HG03558 (cell line): ENCODE results near the gene SPTBN1.
A peak's percentile ranks its signal among the peaks of the same experiment; 100 is the strongest.

Source experiments
- ATAC-seq: cut with Tn5 transposase; IDR thresholded peaks from one replicate; pipeline ENCODE4 v1.9.1; 2021; ENCODE audit warnings: moderate number of reproducible peaks; ENCODE audit not compliant: unreplicated experiment; ENCODE audit errors: extremely low read depth

SPTBN1 gene

DNA sequence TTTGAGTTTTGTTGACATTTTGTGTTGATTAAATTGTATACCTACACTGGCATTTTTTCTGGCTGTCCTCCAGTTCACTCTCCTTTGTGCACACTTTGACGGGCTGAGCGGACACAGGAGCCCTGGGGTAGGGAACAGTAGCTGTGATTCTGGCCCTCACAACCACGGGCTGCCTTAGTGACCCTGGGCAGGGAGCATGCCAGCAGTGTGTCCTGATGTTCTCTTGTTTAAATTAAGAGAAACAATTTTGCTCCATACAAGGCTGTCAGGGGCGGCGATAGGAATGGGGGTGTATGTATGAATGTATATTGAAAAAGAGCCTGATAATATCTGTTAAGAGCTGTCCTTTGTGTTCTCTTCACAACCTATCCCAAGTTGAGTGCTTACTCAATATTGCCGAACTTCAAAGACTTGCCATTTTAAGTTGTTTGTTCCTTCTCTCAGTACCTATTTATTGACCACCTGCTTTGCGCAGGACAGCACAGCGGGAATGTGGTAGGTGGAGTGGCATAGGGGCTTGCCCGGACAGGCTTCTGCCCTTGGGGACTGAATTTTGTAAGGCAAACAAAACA lies 163.6 kb downstream of the SPTBN1 start:
- ATAC-seq: no peak

DNA sequence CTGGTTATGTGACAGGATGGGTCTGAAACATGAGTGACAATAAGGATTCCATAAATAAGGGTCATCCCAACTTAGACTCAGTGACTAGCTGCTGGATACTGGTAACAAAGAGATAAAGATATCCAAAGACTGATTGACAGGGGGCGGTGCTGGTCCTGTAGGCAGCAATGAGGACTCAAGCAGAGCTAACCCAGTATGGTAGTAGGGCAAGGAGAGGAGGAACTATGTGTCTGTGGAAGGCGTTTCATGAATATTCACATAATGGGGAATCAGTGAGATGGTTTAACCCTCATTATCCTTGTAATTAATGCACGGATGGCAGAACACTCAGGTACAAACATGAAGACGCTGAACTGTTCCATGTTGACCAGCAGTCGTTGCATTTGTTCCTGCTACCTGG lies 164.8 kb downstream of the SPTBN1 start:
- ATAC-seq: no peak

DNA sequence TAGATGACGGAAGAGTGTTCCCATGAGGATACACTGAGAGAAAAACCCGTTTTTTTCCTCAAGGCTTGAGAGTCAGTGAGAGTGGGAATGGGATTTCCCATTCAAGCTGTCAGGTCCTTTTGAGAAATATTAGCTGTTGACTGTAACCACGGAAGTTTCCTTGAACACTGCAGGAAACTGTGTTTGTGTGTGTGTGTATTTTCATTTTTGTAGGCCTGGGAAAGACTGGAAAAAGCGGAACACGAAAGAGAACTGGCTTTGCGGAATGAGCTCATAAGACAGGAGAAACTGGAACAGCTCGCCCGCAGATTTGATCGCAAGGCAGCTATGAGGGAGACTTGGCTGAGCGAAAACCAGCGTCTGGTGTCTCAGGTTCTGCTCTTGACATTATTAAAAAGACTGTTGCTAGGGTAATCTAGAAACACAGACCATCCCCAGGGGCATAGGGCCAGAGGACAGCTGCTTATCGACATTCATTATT lies 168.5 kb downstream of the SPTBN1 start:
- no peak for ATAC-seq

DNA sequence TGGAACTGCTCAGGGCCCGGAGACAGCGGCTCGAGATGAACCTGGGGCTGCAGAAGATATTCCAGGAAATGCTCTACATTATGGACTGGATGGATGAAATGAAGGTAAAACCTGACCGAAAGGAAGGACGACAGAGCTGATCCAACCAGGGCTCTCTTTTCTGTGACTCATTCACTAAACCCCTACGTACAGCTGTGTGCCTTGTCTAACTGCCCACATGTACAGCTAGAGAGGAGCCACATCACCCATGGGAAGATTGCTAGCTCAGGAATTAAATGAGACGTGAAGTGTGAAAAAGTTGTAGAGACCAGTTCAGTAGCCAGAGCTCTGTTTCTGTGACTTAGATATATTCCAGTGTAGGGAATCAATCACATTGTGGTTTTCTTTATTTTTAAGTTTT lies 170.0 kb downstream of the SPTBN1 start:
- ATAC-seq: no peak

DNA sequence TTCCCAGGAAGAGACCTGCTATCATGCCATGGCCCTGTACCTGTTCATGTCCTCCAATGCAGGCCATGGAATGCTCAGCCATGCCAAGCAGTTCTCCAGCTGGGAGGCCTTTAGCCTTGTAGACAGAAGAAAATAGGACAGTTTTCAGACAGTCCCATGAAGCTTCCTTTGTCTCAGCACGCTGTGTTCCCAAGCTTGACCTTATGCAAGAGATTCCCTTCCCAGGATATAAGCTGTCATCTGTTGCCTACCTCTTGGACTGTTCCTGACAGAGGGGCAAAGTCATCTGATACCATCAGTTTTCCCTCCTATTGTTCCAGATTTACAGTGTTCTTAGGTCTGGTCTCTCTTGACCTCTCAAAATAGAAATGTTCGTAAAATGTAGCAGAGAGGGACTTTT lies 170.8 kb downstream of the SPTBN1 start:
- ATAC-seq: no peak

DNA sequence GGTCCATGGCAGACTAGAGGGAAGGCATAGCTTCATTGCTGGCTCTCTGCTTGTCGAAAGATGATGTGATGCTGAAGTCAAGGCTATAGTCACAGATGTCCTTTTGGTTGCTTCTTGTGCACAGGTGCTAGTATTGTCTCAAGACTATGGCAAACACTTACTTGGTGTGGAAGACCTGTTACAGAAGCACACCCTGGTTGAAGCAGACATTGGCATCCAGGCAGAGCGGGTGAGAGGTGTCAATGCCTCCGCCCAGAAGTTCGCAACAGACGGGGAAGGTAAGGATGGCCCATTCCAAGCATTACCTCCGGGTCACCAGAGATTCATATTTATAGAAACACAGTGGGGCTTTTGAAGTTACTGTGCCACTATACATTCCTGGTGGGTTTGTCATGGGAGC lies 171.8 kb downstream of the SPTBN1 start:
- ATAC-seq: no peak

DNA sequence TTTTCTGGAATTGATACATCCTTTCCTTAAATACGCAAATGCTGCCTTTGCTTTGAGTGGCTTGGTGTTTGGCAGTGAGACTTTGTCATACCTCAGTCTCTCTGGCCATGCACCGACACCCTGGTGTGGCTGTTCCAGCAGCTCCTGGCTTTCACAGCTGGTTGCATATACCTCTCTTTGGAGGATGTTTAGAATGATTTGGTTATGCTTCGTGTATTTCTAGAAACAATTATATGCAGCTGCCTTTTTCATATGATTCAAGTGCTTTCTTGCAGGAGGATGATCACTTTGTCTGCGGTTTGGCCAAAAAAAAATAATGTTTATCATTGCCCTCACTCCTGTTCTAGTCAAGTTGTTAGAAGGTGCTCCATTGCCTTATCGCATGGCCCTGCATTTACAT lies 172.3 kb downstream of the SPTBN1 start:
- no peak for ATAC-seq

DNA sequence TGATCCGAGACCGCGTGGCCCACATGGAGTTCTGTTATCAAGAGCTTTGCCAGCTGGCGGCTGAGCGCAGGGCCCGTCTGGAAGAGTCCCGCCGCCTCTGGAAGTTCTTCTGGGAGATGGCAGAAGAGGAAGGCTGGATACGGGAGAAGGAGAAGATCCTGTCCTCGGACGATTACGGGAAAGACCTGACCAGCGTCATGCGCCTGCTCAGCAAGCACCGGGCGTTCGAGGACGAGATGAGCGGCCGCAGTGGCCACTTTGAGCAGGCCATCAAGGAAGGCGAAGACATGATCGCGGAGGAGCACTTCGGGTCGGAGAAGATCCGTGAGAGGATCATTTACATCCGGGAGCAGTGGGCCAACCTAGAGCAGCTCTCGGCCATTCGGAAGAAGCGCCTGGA lies 172.8 kb downstream of the SPTBN1 start:
- no peak for ATAC-seq

DNA sequence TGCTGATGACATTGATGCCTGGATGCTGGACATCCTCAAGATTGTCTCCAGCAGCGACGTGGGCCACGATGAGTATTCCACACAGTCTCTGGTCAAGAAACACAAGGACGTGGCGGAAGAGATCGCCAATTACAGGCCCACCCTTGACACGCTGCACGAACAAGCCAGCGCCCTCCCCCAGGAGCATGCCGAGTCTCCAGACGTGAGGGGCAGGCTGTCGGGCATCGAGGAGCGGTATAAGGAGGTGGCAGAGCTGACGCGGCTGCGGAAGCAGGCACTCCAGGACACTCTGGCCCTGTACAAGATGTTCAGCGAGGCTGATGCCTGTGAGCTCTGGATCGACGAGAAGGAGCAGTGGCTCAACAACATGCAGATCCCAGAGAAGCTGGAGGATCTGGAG lies 173.3 kb downstream of the SPTBN1 start:
- ATAC-seq: no peak

DNA sequence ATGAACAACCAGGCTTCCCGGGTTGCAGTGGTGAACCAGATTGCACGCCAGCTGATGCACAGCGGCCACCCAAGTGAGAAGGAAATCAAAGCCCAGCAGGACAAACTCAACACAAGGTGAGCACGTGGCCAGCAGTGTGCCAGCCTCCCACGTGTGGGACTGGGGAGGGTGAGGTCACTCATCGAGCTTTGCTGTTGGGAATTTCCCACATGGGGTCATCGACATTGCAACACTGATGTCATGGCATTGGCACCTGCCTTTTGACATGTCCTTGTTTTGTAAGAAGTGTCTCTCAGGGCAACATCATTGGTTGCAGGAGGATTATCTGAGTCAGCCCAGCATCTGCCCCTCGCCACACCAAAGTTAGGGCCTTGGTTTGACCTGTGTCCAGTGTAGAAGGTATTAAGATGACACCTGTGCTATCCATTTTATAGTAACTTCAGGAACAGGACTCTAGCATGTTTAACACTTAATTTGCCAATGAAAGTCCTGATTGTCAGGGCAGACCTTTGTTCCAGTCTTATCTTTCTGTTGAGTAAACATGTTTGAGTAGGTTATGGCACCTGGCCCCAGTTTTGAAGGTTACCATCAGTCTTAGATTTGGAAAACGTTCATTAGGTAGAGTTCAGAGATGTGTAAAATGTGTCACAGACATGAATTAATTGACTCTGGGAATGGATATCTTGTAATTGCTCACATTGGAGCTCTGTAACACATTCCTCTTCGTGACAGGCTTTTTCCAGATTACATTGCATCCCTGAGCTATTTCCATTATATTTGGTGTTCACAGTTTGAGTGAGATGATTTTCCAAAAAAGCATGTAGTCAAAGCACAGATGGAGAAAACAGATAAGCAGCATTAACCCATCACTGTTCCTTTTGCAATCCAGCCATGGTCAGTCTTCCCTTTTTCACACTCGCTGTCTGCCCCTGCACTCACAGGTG lies 174.1 kb downstream of the SPTBN1 start:
- ATAC-seq: no peak

DNA sequence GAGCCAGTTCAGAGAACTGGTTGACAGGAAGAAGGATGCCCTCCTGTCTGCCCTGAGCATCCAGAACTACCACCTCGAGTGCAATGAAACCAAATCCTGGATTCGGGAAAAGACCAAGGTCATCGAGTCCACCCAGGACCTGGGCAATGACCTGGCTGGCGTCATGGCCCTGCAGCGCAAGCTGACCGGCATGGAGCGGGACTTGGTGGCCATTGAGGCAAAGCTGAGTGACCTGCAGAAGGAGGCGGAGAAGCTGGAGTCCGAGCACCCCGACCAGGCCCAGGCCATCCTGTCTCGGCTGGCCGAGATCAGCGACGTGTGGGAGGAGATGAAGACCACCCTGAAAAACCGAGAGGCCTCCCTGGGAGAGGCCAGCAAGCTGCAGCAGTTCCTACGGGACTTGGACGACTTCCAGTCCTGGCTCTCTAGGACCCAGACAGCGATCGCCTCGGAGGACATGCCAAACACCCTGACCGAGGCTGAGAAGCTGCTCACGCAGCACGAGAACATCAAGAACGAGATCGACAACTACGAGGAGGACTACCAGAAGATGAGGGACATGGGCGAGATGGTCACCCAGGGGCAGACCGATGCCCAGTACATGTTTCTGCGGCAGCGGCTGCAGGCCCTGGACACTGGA lies 174.9 kb downstream of the SPTBN1 start:
- ATAC-seq: no peak

DNA sequence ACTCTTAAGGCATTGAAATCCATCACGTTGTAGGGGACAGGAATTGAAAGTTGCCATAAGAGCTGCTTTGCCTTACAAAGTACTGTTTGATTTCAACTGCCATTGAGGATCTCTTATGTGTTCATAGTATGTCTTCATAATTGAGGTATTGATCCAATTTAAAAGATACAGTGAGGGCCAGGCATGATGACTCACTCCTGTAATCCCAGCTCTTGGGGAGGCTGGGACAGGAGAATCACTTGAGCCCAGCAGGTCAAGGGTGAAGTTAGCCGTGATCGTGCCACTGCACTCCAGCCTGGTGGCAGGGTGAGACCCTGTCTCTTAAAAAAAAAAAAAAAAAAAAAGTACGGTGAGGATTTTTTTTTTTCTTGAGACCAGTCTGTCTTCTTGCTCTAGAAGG lies 175.6 kb downstream of the SPTBN1 start:
- no peak for ATAC-seq

DNA sequence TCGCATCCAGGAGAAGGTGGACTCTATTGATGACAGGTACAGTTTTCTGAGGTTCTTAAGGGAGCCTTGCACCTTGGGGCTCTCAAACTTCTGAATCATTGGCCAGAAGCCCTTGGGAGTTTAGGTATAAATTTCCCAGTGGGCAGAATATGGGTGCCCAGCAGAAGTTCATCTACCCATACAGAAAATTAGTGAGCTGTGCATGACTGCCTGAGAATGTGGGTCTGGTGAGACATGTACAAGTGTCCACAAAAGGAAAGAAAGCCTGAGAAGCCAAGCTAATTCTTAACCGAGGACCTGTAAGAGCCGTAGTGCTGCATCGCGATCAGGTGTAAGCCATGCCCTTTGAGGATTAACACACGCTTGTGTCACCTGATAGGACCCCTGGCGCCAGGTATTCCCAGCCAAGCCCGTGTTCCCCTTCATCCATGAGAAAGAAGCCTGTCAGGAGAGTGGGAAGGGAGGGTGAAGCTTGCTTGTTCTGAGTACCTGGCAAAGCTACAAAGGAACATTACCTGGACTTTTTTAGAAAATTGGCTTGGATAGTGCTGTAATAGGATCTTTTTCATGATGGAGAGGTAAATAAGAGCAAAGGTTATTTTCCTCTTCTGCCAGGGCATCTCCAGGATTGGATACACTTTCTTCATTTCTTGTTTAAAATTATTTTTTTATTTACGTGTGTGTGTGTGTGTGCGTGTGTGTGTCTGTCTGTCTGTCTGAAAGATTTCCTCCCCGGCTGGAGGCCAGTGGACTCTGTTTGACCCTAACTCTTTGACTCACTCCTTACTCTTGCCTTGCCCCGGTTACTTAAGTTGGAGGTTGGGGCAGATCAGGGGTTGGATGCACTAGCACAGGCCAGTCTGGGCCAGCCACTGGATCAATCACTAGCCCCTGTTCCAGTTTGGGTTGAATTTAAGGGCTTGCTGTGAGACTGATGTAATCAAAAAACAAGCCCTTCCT lies 176.9 kb downstream of the SPTBN1 start:
- no peak for ATAC-seq

DNA sequence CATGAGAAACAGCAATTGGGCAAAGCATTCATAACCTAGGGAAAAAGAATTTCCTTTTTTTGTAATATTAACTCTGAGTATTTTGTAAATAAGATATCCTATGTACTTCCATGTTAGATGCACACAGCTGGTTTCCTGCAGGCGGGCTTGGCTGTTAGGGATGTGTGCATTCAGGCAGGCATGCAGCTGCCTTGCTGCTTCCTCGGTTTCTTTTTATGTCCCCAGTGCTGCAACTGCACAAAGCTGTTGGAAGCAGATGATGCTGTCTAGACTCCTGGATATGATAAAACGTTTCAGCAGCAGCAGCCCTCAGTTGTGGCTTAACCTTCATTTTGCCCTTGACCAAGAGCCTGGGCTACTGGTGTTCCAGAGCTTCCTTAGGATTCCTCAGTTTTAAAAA lies 177.9 kb downstream of the SPTBN1 start:
- no peak for ATAC-seq

DNA sequence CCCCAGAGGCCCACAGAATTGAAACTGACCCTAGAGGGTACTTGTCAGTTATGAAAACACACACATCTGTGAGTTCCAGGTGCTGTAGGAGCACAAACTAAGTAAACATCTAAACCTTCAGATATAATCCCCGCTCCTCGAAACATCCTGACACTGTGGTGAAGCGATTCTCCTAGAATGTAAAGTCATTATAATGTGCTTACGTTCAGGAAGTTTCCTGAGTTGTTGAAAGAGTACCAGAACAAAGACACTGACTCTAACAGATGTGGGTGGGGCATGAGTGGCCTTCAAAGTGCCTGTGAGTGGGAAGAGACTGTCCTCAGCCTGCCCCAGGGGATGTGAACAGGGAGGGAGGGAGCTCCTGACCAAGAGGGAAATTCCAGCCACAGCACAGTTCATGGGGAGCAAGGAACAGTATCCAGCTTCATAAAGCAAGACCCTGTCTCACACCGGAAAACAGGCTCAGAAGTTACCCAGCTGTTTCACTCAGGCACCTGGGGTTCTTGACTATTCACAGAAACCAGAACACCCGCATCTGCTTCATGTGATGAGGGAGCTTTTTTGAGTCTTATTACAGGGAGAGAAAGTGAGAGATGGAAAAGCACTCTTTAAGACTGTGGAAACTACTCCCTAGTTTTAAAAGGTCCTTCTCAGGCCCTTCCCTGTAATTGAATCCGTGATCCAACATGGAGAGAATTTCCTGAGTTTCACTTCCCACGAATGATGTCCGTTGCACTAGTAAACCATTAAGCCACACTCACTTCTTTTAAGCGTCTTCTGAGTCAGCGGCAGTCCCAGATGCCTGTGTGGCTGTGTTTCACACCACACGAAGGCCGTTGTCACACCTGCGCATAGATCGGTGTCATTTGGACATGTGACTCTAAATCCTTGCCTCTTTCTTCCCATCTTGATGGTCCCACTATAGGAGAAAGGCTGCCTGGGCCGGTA lies 178.7 kb downstream of the SPTBN1 start:
- peak; percentile 64 for ATAC-seq

DNA sequence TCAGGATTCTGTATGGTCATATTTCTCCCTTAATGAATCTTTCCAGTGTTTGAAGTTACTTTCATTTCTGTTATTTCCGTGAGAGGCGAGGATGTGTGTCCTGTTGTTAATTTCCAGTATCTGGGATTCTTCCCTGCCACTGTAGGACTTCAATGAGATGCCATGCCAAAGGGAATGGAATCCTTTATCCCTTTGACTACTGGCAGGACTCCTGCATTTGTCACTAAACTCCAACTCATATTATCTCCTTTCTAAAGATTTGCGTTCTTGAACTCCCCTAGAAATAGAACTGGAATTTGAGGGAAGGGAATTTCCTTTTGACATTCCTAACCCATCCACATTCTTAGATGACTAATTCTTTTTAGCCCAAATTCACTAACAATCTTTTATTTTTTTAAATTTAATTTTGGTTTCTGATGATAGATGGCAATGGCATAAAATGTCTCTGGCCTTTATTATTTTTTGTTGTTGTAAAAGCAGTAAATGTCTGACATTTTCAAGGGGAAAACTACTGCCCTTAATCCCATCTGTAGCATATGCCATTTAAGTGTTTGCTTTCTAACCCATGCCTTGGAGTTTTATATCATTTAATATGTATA lies 179.5 kb downstream of the SPTBN1 start:
- ATAC-seq: no peak

DNA sequence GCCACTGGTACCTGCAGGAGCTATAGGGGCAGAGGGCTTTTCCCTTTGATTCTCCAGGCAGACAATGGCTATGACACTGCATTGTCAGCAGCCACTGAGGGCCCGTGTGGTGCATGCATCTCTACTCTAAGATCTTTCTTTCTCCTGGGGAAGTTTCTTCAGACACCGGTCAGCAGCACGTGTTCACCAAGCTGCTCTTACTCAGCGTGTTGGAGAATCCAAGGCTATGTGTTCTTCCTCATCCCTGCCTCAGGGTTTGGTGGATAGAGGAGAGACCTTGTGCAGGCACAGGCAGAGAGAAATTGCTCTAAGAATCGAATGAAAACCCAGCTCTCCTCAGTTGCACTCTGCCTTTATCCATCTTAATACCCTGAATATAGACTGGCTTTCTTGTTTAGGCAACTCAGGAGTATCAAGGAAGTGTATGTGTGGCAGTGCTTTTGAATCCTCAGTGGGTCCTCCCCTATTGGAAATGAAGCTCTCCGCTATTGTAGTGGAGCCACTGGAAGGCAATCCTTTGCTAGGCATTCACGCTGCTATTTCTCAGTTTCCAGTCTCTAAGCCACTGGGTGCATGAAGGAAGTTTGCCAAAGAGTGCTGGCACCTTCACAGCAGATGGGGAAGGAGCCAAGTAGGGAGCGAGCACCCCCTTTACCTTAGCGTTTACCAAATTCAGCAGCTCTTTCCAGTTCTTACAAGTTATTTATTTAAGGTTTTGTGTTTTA lies 180.4 kb downstream of the SPTBN1 start:
- no peak for ATAC-seq

DNA sequence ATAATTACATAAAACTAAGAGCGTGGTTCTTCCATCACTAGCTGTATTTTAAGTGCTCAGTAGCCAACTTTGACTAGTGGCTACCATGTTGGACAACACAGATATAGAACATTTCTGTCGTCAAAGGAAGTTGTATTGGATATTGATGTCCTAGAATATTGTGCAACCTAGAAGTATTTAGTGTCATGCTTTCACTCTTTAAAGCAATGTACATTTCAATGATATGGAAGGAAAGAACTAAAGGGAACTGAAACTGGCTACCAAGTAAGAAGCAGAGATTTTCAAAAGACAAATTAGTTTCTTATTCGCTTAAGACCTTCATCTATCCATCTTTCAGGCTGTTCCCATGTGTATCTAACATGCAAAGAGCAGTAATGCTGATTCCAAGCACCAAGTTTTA lies 182.0 kb downstream of the SPTBN1 start:
- peak; percentile 25 for ATAC-seq
